Measurements from ENCODE around the gene CDHR3.

DNA sequence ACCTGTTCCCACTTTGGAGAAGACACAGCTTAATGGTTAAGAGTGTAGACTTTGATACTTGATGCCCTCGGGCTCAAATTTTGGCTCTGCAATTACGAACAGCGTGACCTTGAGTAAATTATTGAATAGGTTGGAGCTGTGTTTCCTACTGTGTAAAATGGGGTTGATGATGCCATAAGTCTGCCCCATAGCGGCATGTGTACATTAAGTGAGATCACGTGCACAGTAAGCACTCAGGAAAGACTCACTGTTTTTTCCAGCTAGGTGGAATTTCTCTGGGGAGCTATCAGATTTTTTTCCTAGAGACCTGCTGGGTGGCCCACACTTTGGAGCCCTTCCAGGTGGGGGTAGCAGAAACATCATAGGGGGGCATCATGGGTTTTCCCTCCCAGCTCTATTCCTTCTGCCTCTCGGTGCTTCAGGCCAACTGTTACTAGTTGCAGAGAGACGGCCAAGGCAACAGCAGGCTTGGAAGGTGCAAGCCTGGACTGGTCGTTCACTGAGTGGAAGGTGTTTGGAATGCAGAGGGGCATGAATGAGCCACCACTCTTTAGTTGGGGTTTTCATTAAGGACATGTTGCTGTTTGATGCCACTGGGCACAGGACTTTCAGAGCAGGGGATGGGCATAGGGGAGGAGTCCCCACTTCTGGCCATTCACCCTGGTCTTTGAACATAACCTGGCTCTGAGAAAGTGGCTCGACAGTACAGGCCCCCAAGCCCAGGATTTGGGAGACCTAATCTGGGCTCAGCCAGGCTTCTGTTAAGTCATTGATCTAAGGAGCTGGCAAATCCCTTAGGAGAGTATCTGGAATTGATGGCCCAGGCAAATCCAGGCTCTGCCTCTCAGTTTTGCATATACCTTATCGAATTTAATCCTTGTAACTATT, 85.0 kb downstream of the CDHR3 start:
- no peak for TF ChIP-seq POLR2A (IDR thresholded peaks at IDR 0.05)
- TF ChIP-seq, protein P1, sequence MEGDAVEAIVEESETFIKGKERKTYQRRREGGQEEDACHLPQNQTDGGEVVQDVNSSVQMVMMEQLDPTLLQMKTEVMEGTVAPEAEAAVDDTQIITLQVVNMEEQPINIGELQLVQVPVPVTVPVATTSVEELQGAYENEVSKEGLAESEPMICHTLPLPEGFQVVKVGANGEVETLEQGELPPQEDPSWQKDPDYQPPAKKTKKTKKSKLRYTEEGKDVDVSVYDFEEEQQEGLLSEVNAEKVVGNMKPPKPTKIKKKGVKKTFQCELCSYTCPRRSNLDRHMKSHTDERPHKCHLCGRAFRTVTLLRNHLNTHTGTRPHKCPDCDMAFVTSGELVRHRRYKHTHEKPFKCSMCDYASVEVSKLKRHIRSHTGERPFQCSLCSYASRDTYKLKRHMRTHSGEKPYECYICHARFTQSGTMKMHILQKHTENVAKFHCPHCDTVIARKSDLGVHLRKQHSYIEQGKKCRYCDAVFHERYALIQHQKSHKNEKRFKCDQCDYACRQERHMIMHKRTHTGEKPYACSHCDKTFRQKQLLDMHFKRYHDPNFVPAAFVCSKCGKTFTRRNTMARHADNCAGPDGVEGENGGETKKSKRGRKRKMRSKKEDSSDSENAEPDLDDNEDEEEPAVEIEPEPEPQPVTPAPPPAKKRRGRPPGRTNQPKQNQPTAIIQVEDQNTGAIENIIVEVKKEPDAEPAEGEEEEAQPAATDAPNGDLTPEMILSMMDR (IDR thresholded peaks at IDR 0.05) = no peak
